PC-9 (cell line): ENCODE results near the gene PITPNM2.

ENCODE experiments used
- CTCF ChIP-seq: fragments of 200-600 bp; sonication (generic); conservative IDR thresholded peaks from 2 replicates; pipeline ENCODE4 v1.6.1; 2017; ENCODE audit warnings: mixed run types, antibody characterized with exemption, mild to moderate bottlenecking, moderate library complexity
- EZH2 ChIP-seq: fragments of 200-600 bp; sonication (generic); IDR thresholded peaks from 2 replicates; pipeline ENCODE4 v1.8.0; 2017; ENCODE audit warnings: antibody characterized with exemption, low read depth

- TF ChIP-seq CTCF (no peak), EZH2 (no peak)
Observed at GRCh38 chr12:123152833-123153232, 1.9 kb upstream of the PITPNM2 start.
